Bronchial epithelial cell (primary cell): ENCODE results near the gene ATP1A2. TPM values are rescaled to one million over a fixed set of nuclear protein-coding genes. Genes with fewer than 3 reads are reported as not detected.

Source experiments
- DNase-seq: peaks from one replicate; pipeline ENCODE4 v3.0.0-alpha.2; 2010; ENCODE audit warnings: low read depth
- FAIRE-seq: peaks from 2 replicates; lab custom pipeline; 2011; peaks lifted over from hg19 to GRCh38; lab: Jason Lieb, UNC
- H3K27me3 ChIP-seq: 2 replicates; pipeline ENCODE4 v1.5.1; 2011; ENCODE audit warnings: low read length; ENCODE audit not compliant: control insufficient read depth, insufficient read depth
- H3K36me3 ChIP-seq: 2 replicates; pipeline ENCODE4 v1.5.1; 2011; ENCODE audit warnings: low read length; ENCODE audit not compliant: control insufficient read depth, insufficient read depth
- H3K4me3 ChIP-seq: 2 replicates; pipeline ENCODE4 v1.5.1; 2011; ENCODE audit warnings: mild to moderate bottlenecking, low read depth, low read length, control low read depth
- CTCF ChIP-seq: IDR thresholded peaks from 2 replicates; pipeline ENCODE4 v1.5.1; 2011; ENCODE audit warnings: mild to moderate bottlenecking, moderate library complexity, low read length, control low read depth, inconsistent platforms; ENCODE audit not compliant: insufficient read depth, severe bottlenecking
- total RNA-seq: library from RNA; depleted of rRNA; stranded (reverse); fragments of >200 nt; gene quantifications from 2 replicates; pipeline ENCODE4 v1.2.1, GENCODE V29; 2014

Gene ATP1A2
- total RNA-seq, 1 donor from 2014 or later = not detected

DNA sequence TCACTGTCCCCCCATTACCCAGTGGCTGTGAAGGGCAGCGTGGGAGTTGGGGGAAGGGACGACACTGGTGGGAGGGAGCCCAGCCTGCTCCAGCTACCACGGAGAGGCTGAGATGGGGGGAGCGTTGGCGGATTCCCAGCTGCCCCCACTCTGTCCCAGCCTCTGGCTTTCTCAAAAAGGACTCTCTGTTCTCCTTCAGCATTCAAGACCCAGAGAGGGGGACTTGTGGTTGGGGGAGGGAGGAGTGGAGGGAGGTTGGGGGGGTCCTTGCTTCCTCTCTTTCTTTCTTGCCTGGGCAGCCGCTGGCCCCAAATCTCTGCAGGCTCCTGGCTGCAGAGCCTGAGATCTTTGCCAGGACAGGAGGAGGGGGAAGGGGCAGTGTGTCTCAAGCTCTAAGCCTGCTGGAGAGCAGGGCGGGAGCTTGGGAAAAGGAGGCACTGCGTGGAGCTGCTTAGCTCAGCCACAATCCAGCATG, 2.2 kb downstream of the ATP1A2 start:
- no peak for FAIRE-seq
- H3K4me3 ChIP-seq = no peak overlapping the region

GRCh38 chr1:160118928-160119327, 3.4 kb downstream of the ATP1A2 start:
- FAIRE-seq (no peak), DNase-seq (no peak)
- no peak for TF ChIP-seq CTCF
- Histone ChIP-seq H3K36me3 (no peaks in the 10 kb centered on the region), H3K27me3 (peaks cover 2% of the 10 kb centered on the region), H3K4me3 (no peak overlapping the region)

More for the DNA sequence above, 2.2 kb downstream of the ATP1A2 start:
- Histone ChIP-seq H3K36me3 (no peaks in the 10 kb centered on the region), H3K27me3 (peaks cover 2% of the 10 kb centered on the region)
- no peak for TF ChIP-seq CTCF
- DNase-seq = no peak

DNA sequence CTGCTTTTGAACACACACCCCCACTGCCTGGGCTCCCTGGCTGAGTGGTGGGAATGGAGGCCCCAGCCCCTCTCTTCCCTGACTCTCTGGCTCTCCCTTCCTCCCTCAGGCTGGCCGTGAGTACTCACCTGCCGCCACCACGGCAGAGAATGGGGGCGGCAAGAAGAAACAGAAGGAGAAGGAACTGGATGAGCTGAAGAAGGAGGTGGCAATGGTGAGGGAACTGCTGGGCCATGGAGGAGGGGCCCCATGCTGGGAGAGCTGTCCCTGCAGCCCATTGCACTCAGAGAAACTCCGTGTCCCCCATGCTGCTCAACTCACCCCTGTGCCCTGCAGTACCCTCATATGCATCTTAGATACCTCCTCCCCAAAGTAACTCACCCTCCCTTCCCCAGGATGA, 5.2 kb downstream of the ATP1A2 start:
- TF ChIP-seq CTCF = no peak
- FAIRE-seq (no peak), DNase-seq (no peak)

GRCh38 chr1:160121388-160121787, 5.8 kb downstream of the ATP1A2 start:
- FAIRE-seq = no peak
- no peak for TF ChIP-seq CTCF
- Histone ChIP-seq H3K4me3 (no peak overlapping the region), H3K27me3 (no peaks in the 10 kb centered on the region), H3K36me3 (no peaks in the 10 kb centered on the region)
- no peak for DNase-seq

More for the DNA sequence above, 5.2 kb downstream of the ATP1A2 start:
- H3K36me3 ChIP-seq = no peaks in the 10 kb centered on the region
- H3K4me3 ChIP-seq = no peak overlapping the region
- no peaks in the 10 kb centered on the region for H3K27me3 ChIP-seq

DNA sequence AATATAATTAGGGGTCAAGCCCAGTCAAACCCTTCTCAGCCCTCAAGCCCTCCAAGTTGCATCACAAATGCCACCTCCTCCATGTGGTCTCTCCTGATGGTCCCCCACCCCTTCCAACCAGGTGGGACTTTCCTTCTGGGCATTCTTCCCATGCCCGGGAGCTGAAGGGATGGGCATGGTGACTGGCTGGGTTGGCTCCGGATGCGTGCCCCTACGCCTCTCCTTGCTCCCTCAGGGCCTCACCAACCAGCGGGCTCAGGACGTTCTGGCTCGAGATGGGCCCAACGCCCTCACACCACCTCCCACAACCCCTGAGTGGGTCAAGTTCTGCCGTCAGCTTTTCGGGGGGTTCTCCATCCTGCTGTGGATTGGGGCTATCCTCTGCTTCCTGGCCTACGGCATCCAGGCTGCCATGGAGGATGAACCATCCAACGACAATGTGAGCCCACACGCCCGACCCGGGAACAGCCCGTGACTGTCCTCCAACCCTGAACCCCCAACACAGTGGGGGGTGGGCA, 7.5 kb downstream of the ATP1A2 start:
- no peaks in the 10 kb centered on the region for H3K27me3 ChIP-seq
- DNase-seq (no peak), FAIRE-seq (no peak)
- H3K36me3 ChIP-seq = no peaks in the 10 kb centered on the region
- no peak for TF ChIP-seq CTCF
- no peak overlapping the region for H3K4me3 ChIP-seq

- FAIRE-seq (no peak), DNase-seq (no peak)
- no peak overlapping the region for H3K4me3 ChIP-seq
- H3K27me3 ChIP-seq = no peaks in the 10 kb centered on the region
- TF ChIP-seq CTCF = no peak
- H3K36me3 ChIP-seq = no peaks in the 10 kb centered on the region
These were observed 8.2 kb downstream of the ATP1A2 start for GRCh38 chr1:160123726-160124125.
